IPS DF 4.7 (cell line): ENCODE results near the gene ZNF253.
"Not testable (repeated sequence)": the region's sequence is repeated elsewhere in the genome, so short reads cannot be mapped to it uniquely, and the experiment has no call there.

Experiments
- DNase-seq: peaks from one replicate; pipeline ENCODE4 v3.0.0-alpha.2; 2013; ENCODE audit warnings: low spot score; ENCODE audit errors: extremely low read depth

The ZNF253 gene

GRCh38 chr19:19892055-19892941 lies 26.6 kb downstream of the ZNF253 start:
- DNase-seq, result not testable (repeated sequence)

- no peak for DNase-seq
These were observed 34.6 kb downstream of the ZNF253 start for GRCh38 chr19:19900139-19900728.

GRCh38 chr19:19900729-19901444 lies 35.2 kb downstream of the ZNF253 start, which contains the start of gene ZNF93:
Gene ZNF93 (plus strand): TSS chr19:19900946. CDS start chr19:19901089, 143 bp downstream.
- peak; percentile 93 for DNase-seq

- not testable (repeated sequence) for DNase-seq
These were observed 41.9 kb downstream of the ZNF253 start for GRCh38 chr19:19907551-19907950.

GRCh38 chr19:19909654-19910053 lies 44.0 kb downstream of the ZNF253 start:
- DNase-seq, result no peak

GRCh38 chr19:19911150-19911549 lies 45.5 kb downstream of the ZNF253 start:
- DNase-seq, result no peak

- no peak for DNase-seq
These were observed 48.9 kb downstream of the ZNF253 start for GRCh38 chr19:19914596-19914995.

- DNase-seq, result peak; percentile 22
These were observed 64.7 kb downstream of the ZNF253 start for GRCh38 chr19:19930417-19930816.

GRCh38 chr19:19933432-19934314 lies 68.0 kb downstream of the ZNF253 start:
- not testable (repeated sequence) for DNase-seq

GRCh38 chr19:19937403-19937802 lies 71.7 kb downstream of the ZNF253 start:
- no peak for DNase-seq

GRCh38 chr19:19938449-19938848 lies 72.8 kb downstream of the ZNF253 start:
- no peak for DNase-seq

- DNase-seq, result no peak
These were observed 78.3 kb downstream of the ZNF253 start for GRCh38 chr19:19943848-19944582.
